MM.1S (cell line): ENCODE data around the gene TBATA.

Experiments
- EZH2 ChIP-seq: fragments of 300-600 bp; sonication (generic); optimal IDR thresholded peaks from 2 replicates; pipeline ENCODE3; 2017; ENCODE audit warnings: low read depth, mild to moderate bottlenecking, antibody characterized with exemption, low read length, mixed read lengths
- TF ChIP-seq, protein P1 (sequence below): fragments of 300-600 bp; sonication (generic); IDR thresholded peaks from 2 replicates; pipeline ENCODE4 v1.5.1; 2016; ENCODE audit warnings: antibody characterized with exemption, low read length, mixed read lengths

DNA sequence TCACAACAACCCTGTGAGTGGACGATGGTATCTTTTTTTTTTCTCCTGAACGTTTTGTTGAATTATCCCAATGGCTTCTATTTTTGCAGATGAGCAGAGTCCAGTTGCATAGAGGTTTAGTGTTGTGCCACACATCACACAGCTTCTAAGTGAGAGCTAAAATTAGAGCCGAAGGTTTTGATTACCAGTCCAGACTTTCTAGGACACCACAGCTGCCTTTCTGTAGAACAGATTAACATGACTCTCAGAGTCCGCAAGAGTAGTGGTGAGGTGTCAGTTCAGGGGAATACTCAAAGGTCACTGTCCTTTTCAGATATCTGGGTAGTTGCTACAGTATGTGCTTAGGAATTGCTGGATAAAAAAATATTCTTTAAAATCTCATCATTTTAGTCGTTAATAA lies 44.4 kb upstream of the TBATA start:
- TF ChIP-seq, protein P1, sequence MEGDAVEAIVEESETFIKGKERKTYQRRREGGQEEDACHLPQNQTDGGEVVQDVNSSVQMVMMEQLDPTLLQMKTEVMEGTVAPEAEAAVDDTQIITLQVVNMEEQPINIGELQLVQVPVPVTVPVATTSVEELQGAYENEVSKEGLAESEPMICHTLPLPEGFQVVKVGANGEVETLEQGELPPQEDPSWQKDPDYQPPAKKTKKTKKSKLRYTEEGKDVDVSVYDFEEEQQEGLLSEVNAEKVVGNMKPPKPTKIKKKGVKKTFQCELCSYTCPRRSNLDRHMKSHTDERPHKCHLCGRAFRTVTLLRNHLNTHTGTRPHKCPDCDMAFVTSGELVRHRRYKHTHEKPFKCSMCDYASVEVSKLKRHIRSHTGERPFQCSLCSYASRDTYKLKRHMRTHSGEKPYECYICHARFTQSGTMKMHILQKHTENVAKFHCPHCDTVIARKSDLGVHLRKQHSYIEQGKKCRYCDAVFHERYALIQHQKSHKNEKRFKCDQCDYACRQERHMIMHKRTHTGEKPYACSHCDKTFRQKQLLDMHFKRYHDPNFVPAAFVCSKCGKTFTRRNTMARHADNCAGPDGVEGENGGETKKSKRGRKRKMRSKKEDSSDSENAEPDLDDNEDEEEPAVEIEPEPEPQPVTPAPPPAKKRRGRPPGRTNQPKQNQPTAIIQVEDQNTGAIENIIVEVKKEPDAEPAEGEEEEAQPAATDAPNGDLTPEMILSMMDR, result no peak
- TF ChIP-seq EZH2, result no peak
